Keratinocyte (primary cell): ENCODE results near the gene XAGE2. TPM values are rescaled to one million over a fixed set of nuclear protein-coding genes. Genes with fewer than 3 reads are reported as not detected.

ENCODE experiments used
- DNase-seq: peaks from one replicate; pipeline ENCODE4 v3.0.0-alpha.2; 2011; ENCODE audit warnings: low read depth, missing footprints, low spot score
- FAIRE-seq: peaks from 2 replicates; lab custom pipeline; 2011; peaks lifted over from hg19 to GRCh38; lab: Jason Lieb, UNC
- H2AFZ ChIP-seq: 2 replicates; pipeline ENCODE4 v1.6.0; 2012; ENCODE audit warnings: low read length, control low read depth, inconsistent platforms; ENCODE audit not compliant: control insufficient read depth
- H3K27ac ChIP-seq: 2 replicates; pipeline ENCODE4 v1.5.1; 2011; ENCODE audit warnings: low read length; ENCODE audit not compliant: control insufficient read depth, insufficient read depth
- H3K27me3 ChIP-seq: 3 replicates; pipeline ENCODE4 v1.6.0; 2011; ENCODE audit warnings: low read length; ENCODE audit not compliant: control insufficient read depth, insufficient read depth; ENCODE audit errors: extremely low read depth
- H3K36me3 ChIP-seq, 2 experiments: 2 replicates in 1 of 2; 3 replicates in 1 of 2; pipeline ENCODE4 v1.5.1; 2011; ENCODE audit warnings: low read length in 2 of 2, mild to moderate bottlenecking in 1 of 2; ENCODE audit not compliant: control insufficient read depth in 2 of 2, insufficient read depth in 2 of 2; ENCODE audit errors: extremely low read depth in 1 of 2
- H3K4me1 ChIP-seq: 3 replicates; pipeline ENCODE4 v1.5.1; 2011; ENCODE audit warnings: low read length; ENCODE audit not compliant: control insufficient read depth, insufficient read depth; ENCODE audit errors: extremely low read depth
- H3K4me2 ChIP-seq: 3 replicates; pipeline ENCODE4 v1.6.0; 2011; ENCODE audit warnings: low read depth, low read length; ENCODE audit not compliant: control insufficient read depth, insufficient read depth; ENCODE audit errors: extremely low read depth
- H3K4me3 ChIP-seq, 3 experiments: fragments of 200-600 bp in 1 of 3; sonication (generic) in 1 of 3; 2 replicates in 2 of 3; 3 replicates in 1 of 3; pipeline ENCODE4 v1.5.1; 2011 to 2016; ENCODE audit warnings: low read length in 3 of 3, mild to moderate bottlenecking in 3 of 3, control low read depth in 2 of 3, inconsistent platforms in 1 of 3, low read depth in 1 of 3, mixed read lengths in 1 of 3, mixed run types in 1 of 3, moderate library complexity in 1 of 3; ENCODE audit not compliant: control insufficient read depth in 2 of 3, insufficient read depth in 2 of 3; ENCODE audit errors: extremely low read depth in 1 of 3
- H3K79me2 ChIP-seq: 2 replicates; pipeline ENCODE4 v1.6.0; 2012; ENCODE audit warnings: low read length; ENCODE audit not compliant: control insufficient read depth, insufficient read depth
- H3K9ac ChIP-seq: 3 replicates; pipeline ENCODE4 v1.6.0; 2011; ENCODE audit warnings: low read length; ENCODE audit not compliant: control insufficient read depth, insufficient read depth; ENCODE audit errors: extremely low read depth
- H3K9me1 ChIP-seq: 3 replicates; pipeline ENCODE4 v1.6.0; 2011; ENCODE audit warnings: low read length; ENCODE audit not compliant: control insufficient read depth, insufficient read depth; ENCODE audit errors: extremely low read depth
- H3K9me3 ChIP-seq: 2 replicates; pipeline ENCODE4 v1.5.1; 2012; ENCODE audit warnings: low read depth, low read length; ENCODE audit not compliant: control insufficient read depth
- H4K20me1 ChIP-seq: 3 replicates; pipeline ENCODE4 v1.6.0; 2011; ENCODE audit warnings: low read length; ENCODE audit not compliant: control insufficient read depth, insufficient read depth; ENCODE audit errors: extremely low read depth
- EZH2 ChIP-seq: IDR thresholded peaks from one replicate; pipeline ENCODE4 v1.6.1; 2012; ENCODE audit warnings: inconsistent platforms, mild to moderate bottlenecking, low read length, moderate library complexity
- dilution Hi-C: fragments of 300-500 bp; cut with MboI; formaldehyde crosslinking; loops from one replicate; pipeline ENCODE4 v1.7.0; 2020; ENCODE audit warnings: low sequenced_read_pairs; ENCODE audit not compliant: extremely low pct_ligation_motif_present
- polyA plus RNA-seq, 5 experiments: library from polyadenylated mRNA; depleted of rRNA in 3 of 5; stranded (reverse) in 3 of 5; stranded (forward) in 1 of 5; unstranded in 1 of 5; fragments of >200 nt; gene quantifications; 1 replicate in 1 of 5; 2 replicates in 3 of 5; 3 replicates in 1 of 5; pipeline versions ENCODE4 v1.2.1 to v1.2.3, GENCODE V29; 2011 to 2012; ENCODE audit warnings: missing spikeins in 2 of 5, low read depth in 1 of 5, low replicate concordance in 1 of 5
- TF ChIP-seq, protein P1 (sequence below), 3 experiments: IDR thresholded peaks in 1 of 3; conservative IDR thresholded peaks in 1 of 3; optimal IDR thresholded peaks in 1 of 3; 2 replicates in 2 of 3; 3 replicates in 1 of 3; pipeline versions ENCODE3 to v1.5.1; 2011; ENCODE audit warnings: low read length in 3 of 3, mild to moderate bottlenecking in 3 of 3, moderate library complexity in 2 of 3, control low read depth in 1 of 3, inconsistent platforms in 1 of 3; ENCODE audit not compliant: insufficient read depth in 2 of 3; ENCODE audit errors: extremely low read depth in 1 of 3

Gene XAGE2
- polyA plus RNA-seq, 1 donor (not counting 4 experiments of a cell fraction or from before 2014, with no cell fraction given) = not detected

DNA sequence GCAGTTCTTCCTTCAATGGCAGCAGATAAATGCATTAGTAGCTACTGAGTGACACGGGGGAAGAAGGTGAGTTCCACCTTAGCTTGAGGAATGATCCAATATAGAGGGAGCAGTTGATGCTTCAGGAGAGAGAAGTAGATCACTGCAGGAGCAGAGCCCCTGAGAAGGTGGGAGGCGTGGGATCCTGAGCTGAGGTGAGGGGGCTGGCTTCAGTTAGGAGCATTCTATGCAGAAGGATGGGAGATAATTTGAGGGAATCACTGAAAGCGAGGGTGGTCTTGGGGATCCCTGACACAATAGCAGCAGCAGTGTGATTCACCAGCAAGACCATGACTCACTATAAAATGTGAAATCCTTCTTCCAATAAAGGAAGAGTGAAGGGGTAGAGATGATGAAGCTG is 48.0 kb downstream of the XAGE2 start:
- no peak for FAIRE-seq
- no peaks in the 10 kb centered on the region for H3K36me3 ChIP-seq
- H2AFZ ChIP-seq = no peak overlapping the region
- no peaks in the 10 kb centered on the region for H3K4me1 ChIP-seq
- no peaks in the 10 kb centered on the region for H3K27me3 ChIP-seq
- no peaks in the 10 kb centered on the region for H3K9me1 ChIP-seq
- H4K20me1 ChIP-seq = no peaks in the 10 kb centered on the region
- H3K79me2 ChIP-seq = no peaks in the 10 kb centered on the region
- no peak overlapping the region for H3K27ac ChIP-seq
- no peak for TF ChIP-seq EZH2
- TF ChIP-seq, protein P1, sequence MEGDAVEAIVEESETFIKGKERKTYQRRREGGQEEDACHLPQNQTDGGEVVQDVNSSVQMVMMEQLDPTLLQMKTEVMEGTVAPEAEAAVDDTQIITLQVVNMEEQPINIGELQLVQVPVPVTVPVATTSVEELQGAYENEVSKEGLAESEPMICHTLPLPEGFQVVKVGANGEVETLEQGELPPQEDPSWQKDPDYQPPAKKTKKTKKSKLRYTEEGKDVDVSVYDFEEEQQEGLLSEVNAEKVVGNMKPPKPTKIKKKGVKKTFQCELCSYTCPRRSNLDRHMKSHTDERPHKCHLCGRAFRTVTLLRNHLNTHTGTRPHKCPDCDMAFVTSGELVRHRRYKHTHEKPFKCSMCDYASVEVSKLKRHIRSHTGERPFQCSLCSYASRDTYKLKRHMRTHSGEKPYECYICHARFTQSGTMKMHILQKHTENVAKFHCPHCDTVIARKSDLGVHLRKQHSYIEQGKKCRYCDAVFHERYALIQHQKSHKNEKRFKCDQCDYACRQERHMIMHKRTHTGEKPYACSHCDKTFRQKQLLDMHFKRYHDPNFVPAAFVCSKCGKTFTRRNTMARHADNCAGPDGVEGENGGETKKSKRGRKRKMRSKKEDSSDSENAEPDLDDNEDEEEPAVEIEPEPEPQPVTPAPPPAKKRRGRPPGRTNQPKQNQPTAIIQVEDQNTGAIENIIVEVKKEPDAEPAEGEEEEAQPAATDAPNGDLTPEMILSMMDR (optimal IDR thresholded peaks at IDR 0.05 in 1 of 3, IDR thresholded peaks at IDR 0.05 in 1 of 3, conservative IDR thresholded peaks at IDR 0.05 in 1 of 3; ENCODE audit: extremely low read depth in 1 of 3, insufficient read depth in 2 of 3, low read length in 3 of 3) = no peak
- no peaks in the 10 kb centered on the region for H3K9me3 ChIP-seq
- no peak overlapping the region for H3K4me2 ChIP-seq
- no peak overlapping the region for H3K9ac ChIP-seq
- dilution Hi-C loops = no loop called here
- DNase-seq = no peak
- no peak overlapping the region for H3K4me3 ChIP-seq

DNA sequence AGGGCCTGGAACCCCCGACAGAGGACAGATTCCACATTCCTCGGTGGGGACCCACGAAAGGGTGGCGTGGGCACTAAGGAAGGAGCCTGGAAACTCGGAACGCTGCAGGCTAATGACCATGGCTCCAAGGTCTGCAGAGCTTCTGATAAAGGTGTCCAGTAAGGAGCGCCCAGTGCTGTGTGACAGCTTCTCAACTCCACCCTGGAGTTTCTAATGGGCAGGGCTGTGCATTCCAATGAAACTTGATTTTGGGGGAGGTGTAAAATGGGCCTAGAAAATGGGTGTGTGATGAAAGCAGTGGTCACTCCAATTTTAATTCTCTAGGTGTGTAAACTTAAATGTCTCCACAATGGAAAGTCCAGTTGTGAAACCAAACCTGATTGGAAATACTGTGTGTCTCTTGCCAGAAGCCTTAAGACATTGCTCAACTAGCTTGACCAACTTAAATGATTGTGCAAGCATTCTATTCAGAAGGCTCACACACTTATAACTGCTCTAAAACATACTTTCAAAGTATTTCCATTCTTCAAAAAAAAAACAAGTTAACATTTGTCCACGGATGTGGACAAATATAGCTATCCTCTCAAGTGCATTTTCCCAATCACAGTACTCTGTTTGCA is 52.1 kb downstream of the XAGE2 start:
- H3K4me3 ChIP-seq = no peak overlapping the region
- no peaks in the 10 kb centered on the region for H3K79me2 ChIP-seq
- no peak overlapping the region for H3K4me2 ChIP-seq
- H3K4me1 ChIP-seq = no peaks in the 10 kb centered on the region
- no peak for DNase-seq
- no peaks in the 10 kb centered on the region for H3K9me3 ChIP-seq
- no peak overlapping the region for H2AFZ ChIP-seq
- dilution Hi-C loops = no loop called here
- no peaks in the 10 kb centered on the region for H3K9me1 ChIP-seq
- H4K20me1 ChIP-seq = no peaks in the 10 kb centered on the region
- TF ChIP-seq, protein P1 (optimal IDR thresholded peaks at IDR 0.05 in 1 of 3, IDR thresholded peaks at IDR 0.05 in 1 of 3, conservative IDR thresholded peaks at IDR 0.05 in 1 of 3; ENCODE audit: extremely low read depth in 1 of 3, insufficient read depth in 2 of 3, low read length in 3 of 3) = no peak
- no peak for TF ChIP-seq EZH2
- FAIRE-seq = no peak
- H3K9ac ChIP-seq = no peak overlapping the region
- H3K27me3 ChIP-seq = no peaks in the 10 kb centered on the region
- no peaks in the 10 kb centered on the region for H3K36me3 ChIP-seq
- no peak overlapping the region for H3K27ac ChIP-seq
